Measurements from ENCODE around the gene GUCD1.
"Not testable (repeated sequence)": the region's sequence is repeated elsewhere in the genome, so short reads cannot be mapped to it uniquely, and the experiment has no call there.

The GUCD1 gene

GRCh38 chr22:24554313-24555164, at the start of gene GUCD1:
Gene GUCD1, minus strand, starts transcription at chr22:24555138. Its CDS starts 147 bp downstream, at chr22:24554991.
- DNase-seq = peak; percentile 60

GRCh38 chr22:24603770-24604629, 49.1 kb upstream of the GUCD1 start:
- not testable (repeated sequence) for DNase-seq

- not testable (repeated sequence) for DNase-seq
Measured at GRCh38 chr22:24602847-24603769, 48.2 kb upstream of the GUCD1 start, which contains the start of gene GGT1. Gene GGT1, plus strand, starts transcription at chr22:24603193. Its CDS starts 7,889 bp downstream, at chr22:24611082.

GRCh38 chr22:24602105-24602749, 47.3 kb upstream of the GUCD1 start:
- not testable (repeated sequence) for DNase-seq

GRCh38 chr22:24601217-24602104, 46.5 kb upstream of the GUCD1 start:
- no peak for DNase-seq

GRCh38 chr22:24599958-24600715, 45.2 kb upstream of the GUCD1 start:
- DNase-seq = not testable (repeated sequence)

- DNase-seq = no peak
Measured at GRCh38 chr22:24599514-24599913, 44.6 kb upstream of the GUCD1 start.

GRCh38 chr22:24597076-24597475, 42.1 kb upstream of the GUCD1 start:
- not testable (repeated sequence) for DNase-seq

GRCh38 chr22:24595863-24596262, 40.9 kb upstream of the GUCD1 start:
- DNase-seq = no peak

- DNase-seq = no peak
Measured at GRCh38 chr22:24595228-24595627, 40.3 kb upstream of the GUCD1 start.

GRCh38 chr22:24594569-24595120, 39.7 kb upstream of the GUCD1 start:
- DNase-seq = no peak

- DNase-seq = no peak
Measured at GRCh38 chr22:24593836-24594568, 39.1 kb upstream of the GUCD1 start.

GRCh38 chr22:24593559-24593835, 38.6 kb upstream of the GUCD1 start:
- DNase-seq = not testable (repeated sequence)

- DNase-seq = peak; percentile 92
Measured at GRCh38 chr22:24592851-24593558, 38.1 kb upstream of the GUCD1 start, which contains the start of gene LRRC75B. Gene LRRC75B, minus strand, starts transcription at chr22:24593073. Its CDS starts 34 bp downstream, at chr22:24593039.

GRCh38 chr22:24592058-24592850, 37.3 kb upstream of the GUCD1 start:
- no peak for DNase-seq

GRCh38 chr22:24591286-24591830, 36.4 kb upstream of the GUCD1 start:
- DNase-seq = no peak

GRCh38 chr22:24590596-24591173, 35.7 kb upstream of the GUCD1 start:
- no peak for DNase-seq

Measured in right forelimb (tissue), 1 donor.